ENCODE data around the gene ESPNL.
"Not testable (repeated sequence)": the region's sequence is repeated elsewhere in the genome, so short reads cannot be mapped to it uniquely, and the experiment has no call there.

Gene ESPNL

GRCh38 chr2:238100049-238100820 lies at the start of gene ESPNL:
Gene ESPNL, plus strand, starts transcription at chr2:238100340. Its CDS starts 80 bp downstream, at chr2:238100420.
- DNase-seq: no peak

- no peak for DNase-seq
Observed at GRCh38 chr2:238053191-238053776, 46.9 kb upstream of the ESPNL start.

- DNase-seq: no peak
Observed at GRCh38 chr2:238055841-238056240, 44.3 kb upstream of the ESPNL start.

- DNase-seq: not testable (repeated sequence)
Observed at GRCh38 chr2:238057696-238058575, 42.2 kb upstream of the ESPNL start.

GRCh38 chr2:238059505-238059904 lies 40.6 kb upstream of the ESPNL start:
- no peak for DNase-seq

- DNase-seq: no peak
Observed at GRCh38 chr2:238060096-238060541, 40.0 kb upstream of the ESPNL start.

- peak; percentile 97 for DNase-seq
Observed at GRCh38 chr2:238060542-238061314, 39.4 kb upstream of the ESPNL start, which contains the start of gene SCLY. Gene SCLY, plus strand, starts transcription at chr2:238061001. Its CDS starts 54 bp downstream, at chr2:238061055.

- DNase-seq: peak; percentile 36
Observed at GRCh38 chr2:238061315-238062202, 38.6 kb upstream of the ESPNL start.

GRCh38 chr2:238063414-238064189 lies 36.5 kb upstream of the ESPNL start:
- DNase-seq: no peak

GRCh38 chr2:238064376-238064775 lies 35.8 kb upstream of the ESPNL start:
- no peak for DNase-seq

- no peak for DNase-seq
Observed at GRCh38 chr2:238065071-238065846, 34.9 kb upstream of the ESPNL start.

- no peak for DNase-seq
Observed at GRCh38 chr2:238066218-238066617, 33.9 kb upstream of the ESPNL start.

- peak; percentile 62 for DNase-seq
Observed at GRCh38 chr2:238066718-238067117, 33.4 kb upstream of the ESPNL start.

GRCh38 chr2:238067939-238068338 lies 32.2 kb upstream of the ESPNL start:
- no peak for DNase-seq

GRCh38 chr2:238069021-238069709 lies 31.0 kb upstream of the ESPNL start:
- DNase-seq: no peak

GRCh38 chr2:238069877-238070276 lies 30.3 kb upstream of the ESPNL start:
- no peak for DNase-seq

- DNase-seq: no peak
Observed at GRCh38 chr2:238075397-238075796, 24.7 kb upstream of the ESPNL start.

- DNase-seq: no peak
Observed at GRCh38 chr2:238077292-238077691, 22.8 kb upstream of the ESPNL start.

- no peak for DNase-seq
Observed at GRCh38 chr2:238079874-238080327, 20.2 kb upstream of the ESPNL start.
